ENCODE data around the gene OR51B5.
"Not testable (repeated sequence)": the region's sequence is repeated elsewhere in the genome, so short reads cannot be mapped to it uniquely, and the experiment has no call there.

OR51B5 gene, protein sequence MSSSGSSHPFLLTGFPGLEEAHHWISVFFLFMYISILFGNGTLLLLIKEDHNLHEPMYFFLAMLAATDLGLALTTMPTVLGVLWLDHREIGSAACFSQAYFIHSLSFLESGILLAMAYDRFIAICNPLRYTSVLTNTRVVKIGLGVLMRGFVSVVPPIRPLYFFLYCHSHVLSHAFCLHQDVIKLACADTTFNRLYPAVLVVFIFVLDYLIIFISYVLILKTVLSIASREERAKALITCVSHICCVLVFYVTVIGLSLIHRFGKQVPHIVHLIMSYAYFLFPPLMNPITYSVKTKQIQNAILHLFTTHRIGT

DNA sequence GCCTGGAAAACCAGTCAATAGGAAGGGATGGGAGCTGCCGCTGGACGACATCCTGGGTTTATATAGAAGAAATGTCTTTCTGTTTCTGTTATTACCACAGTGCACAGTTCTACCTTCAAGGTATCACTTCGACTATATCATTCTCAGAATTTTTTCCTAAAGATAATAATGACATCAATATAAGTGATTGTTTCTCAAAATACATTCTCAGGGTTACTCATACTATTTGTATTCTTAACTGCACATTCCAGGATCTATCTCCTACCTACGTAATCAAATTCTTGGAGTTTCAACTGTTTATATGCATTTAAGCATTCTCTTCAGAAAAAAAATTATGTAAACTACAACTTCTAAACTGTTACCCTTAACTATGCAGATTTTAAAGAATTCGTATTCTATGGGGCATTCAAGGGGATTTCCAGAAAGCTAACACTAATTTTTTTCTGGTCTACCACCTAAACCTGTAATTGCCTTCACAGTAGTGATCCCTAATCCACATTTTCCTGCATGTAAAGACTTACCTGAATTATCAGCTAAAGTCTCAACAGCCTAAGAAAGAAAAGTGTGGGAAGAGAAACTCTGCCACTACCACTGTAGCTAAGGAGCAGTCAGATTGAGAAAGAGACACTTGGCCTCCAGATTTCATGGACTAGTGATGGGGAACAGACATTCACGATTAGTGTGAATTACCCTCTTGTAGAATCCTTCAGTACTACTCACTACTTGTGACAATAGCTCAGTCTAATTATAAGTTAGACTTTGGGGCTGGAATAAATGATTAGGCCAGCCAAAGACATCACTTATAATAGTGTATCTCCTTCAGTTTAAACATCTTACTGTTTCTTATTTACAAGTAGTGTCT is at the start of gene OR51B5:
OR51B5 (minus strand) TSS at position 51 of the 862 bp plus-strand sequence; CDS start at position 51, 0 bp downstream.
- DNase-seq (ENCODE audit: low spot score) = no peak

DNA sequence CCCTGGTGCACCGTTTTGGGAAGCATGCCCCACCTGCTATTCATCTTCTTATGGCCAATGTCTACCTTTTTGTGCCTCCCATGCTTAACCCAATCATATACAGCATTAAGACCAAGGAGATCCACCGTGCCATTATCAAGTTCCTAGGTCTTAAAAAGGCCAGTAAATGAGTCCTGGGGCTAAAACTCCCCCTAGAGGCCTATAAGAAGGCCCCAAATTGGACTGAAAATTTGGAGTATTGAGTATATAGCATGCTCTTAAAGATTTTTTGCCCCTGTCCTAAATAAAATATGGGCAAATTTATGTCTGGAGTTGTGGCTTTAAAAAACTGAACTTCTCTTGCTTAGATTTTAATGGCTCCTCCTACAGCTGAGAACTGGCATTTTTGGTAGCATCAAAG is 46.9 kb upstream of the OR51B5 start:
- no peak for DNase-seq (ENCODE audit: low spot score)

- DNase-seq (ENCODE audit: low spot score) = no peak
Observed at GRCh38 chr11:5384335-5384734, 41.0 kb upstream of the OR51B5 start.

DNA sequence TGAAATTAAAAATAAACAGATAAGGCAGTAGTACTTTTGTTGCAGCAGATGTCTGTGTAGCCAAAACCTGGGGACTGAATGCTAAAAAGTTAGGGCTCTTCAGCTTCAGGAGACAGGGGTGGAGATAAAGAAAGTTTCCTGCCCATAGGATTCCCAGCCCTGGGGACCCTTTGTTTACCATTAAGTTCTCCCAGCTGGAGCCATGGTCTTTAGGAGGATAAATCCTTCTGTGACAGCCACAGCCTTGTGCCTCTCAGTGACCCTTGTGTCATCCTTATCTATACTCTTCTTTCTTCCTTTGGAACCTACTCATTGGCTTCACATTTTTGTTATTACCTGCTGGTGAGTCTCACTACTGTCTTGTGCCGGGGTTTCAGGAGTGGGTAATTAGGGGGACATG is 40.3 kb upstream of the OR51B5 start, which contains the start of gene OR51M1:
OR51M1 (plus strand) TSS at position 237 of the 400 bp plus-strand sequence. CDS start 5,587 bp downstream, outside the sequence.
- no peak for DNase-seq (ENCODE audit: low spot score)

DNA sequence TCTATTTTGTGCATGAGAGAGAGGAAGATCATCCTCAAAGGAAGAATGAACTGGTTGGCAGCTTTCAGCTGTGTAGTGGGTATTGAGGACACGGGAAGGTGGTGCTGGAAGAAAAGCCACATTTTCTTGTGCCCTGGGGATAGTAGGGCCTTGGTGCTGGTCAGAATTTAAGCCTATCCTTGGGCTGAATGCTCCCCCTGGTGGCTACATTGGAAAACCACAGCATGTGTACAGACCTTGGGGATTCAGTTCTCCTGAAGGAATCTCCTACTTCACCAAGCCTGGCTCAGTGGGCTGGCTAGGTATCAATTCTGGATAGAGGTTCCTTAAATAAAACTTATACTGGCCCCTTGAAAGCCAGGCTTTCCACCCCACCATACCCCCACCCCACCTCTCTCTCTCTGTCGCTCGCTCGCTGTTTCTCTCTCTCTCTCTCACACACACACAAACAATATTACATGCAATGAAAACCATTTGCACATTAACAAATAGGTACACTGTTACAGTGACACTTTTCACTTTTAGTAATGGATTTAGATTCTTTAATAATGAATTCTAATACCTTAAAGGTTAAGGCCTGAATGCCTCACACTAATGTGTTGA is 37.5 kb upstream of the OR51B5 start:
- DNase-seq (ENCODE audit: low spot score) = peak; percentile 62

- no peak for DNase-seq (ENCODE audit: low spot score)
Observed at GRCh38 chr11:5369789-5370188, 26.5 kb upstream of the OR51B5 start.

GRCh38 chr11:5368502-5369043 is 25.2 kb upstream of the OR51B5 start:
- DNase-seq (ENCODE audit: low spot score) = no peak

- DNase-seq (ENCODE audit: low spot score) = no peak
Observed at GRCh38 chr11:5367448-5368074, 24.2 kb upstream of the OR51B5 start.

- DNase-seq (ENCODE audit: low spot score) = no peak
Observed at GRCh38 chr11:5366856-5367255, 23.5 kb upstream of the OR51B5 start.

DNA sequence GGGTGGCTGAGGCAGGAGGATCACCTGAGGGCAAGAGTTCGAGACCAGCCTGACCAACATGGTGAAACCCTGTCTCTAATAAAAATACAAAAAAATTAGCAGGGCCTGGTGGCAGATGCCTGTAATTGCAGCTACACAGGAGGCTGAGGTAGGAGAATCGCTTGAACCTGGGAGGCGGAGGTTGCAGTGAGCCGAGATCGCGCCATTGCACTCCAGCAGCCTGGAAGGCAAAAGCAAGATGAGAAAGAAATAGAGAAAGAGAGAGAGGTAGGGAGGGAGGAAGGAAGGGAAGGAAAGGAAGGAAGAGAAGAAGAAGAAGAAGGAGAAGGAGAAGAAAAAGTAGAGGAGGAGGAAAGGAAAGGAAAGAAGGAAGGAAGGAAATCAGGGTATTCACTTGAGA is 23.0 kb upstream of the OR51B5 start:
- DNase-seq (ENCODE audit: low spot score) = not testable (repeated sequence)

- DNase-seq (ENCODE audit: low spot score) = no peak
Observed at GRCh38 chr11:5364214-5364613, 20.9 kb upstream of the OR51B5 start.

- no peak for DNase-seq (ENCODE audit: low spot score)
Observed at GRCh38 chr11:5363679-5364078, 20.4 kb upstream of the OR51B5 start.

DNA sequence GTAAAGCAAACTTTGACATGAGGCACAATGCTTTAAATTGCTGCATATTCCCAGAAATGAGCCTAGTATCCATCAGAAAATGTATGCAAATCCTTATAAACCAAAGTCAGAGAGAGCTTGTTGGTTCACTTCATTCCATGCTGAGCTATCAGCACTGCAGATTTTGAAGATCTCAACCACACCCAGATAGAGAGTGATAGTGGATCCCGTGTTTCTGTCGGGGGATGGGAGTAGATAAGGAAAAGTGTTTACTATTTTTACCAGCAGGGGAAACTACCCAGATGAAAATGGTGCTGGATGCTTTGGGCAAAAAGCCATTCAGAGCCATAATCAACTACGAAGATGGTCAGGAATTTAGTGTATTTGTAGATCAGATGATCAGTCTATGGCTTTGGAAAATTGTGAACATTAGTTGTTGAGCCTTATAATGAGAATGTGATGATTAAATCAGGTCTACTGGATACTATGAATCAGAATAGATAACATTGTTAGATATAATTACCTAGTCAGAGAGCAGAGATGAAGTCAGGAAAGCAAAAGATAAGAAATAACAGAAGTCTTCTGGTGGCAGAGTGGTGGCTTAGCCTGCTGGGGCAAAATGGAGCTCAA is 18.8 kb upstream of the OR51B5 start:
- DNase-seq (ENCODE audit: low spot score) = no peak

- not testable (repeated sequence) for DNase-seq (ENCODE audit: low spot score)
Observed at GRCh38 chr11:5356031-5356430, 12.7 kb upstream of the OR51B5 start.

- no peak for DNase-seq (ENCODE audit: low spot score)
Observed at GRCh38 chr11:5351208-5351607, 7.9 kb upstream of the OR51B5 start, which contains the start of gene OR51B6. Gene OR51B6 (plus strand): TSS chr11:5351508. CDS start chr11:5351508, 0 bp downstream.

GRCh38 chr11:5349550-5349949 is 6.2 kb upstream of the OR51B5 start:
- DNase-seq (ENCODE audit: low spot score) = no peak

GRCh38 chr11:5348551-5349194 is 5.3 kb upstream of the OR51B5 start:
- no peak for DNase-seq (ENCODE audit: low spot score)

GRCh38 chr11:5345831-5346230 is 2.5 kb upstream of the OR51B5 start:
- no peak for DNase-seq (ENCODE audit: low spot score)

DNA sequence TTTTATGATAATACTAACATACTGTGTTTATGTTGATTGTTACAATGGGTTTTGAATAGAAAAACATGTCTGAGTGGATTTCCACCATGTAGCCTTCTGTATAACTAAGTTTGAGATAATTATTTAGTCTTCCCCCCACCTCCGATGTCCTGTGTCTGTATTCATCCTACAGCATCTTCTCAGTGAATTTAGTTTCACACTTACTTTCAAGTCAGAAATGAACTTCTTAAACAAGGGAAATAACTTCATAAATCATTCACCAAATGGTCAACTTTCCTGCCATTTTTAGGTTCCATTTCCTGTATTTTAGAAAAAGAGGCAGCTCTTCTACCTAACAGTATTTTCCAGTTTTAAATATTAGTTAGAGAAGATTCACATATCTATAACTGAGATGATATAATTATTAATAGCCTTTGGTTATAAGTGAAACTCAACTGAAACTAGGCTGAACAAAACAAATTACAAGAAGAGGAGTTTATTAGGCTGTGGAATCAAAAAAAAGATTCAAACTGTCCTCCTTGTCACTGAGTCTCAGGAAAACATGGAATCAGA is 3.5 kb downstream of the OR51B5 start:
- no peak for DNase-seq (ENCODE audit: low spot score)

DNA sequence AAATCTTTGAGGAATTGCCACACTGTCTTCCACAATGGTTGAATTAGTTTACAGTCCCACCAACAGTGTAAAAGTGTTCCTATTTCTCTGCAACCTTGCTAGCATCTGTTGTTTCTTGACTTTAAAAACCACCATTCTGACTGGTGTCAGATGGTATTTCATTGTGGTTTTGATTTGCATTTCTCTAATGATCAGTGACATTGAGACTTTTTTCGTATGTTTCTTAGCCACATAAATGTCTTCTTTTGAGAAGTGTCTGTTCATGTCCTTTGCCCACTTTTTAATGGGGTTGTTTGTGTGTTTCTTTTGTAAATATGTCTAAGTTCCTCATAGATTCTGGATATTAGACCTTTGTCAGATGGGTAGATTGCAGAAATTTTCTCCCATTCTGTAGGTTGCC is 6.1 kb downstream of the OR51B5 start:
- DNase-seq (ENCODE audit: low spot score) = not testable (repeated sequence)

- no peak for DNase-seq (ENCODE audit: low spot score)
Observed at GRCh38 chr11:5336331-5336730, 7.0 kb downstream of the OR51B5 start.

Data from LoVo (cell line).